A549 (cell line): ENCODE results near the gene DCUN1D4.

Experiments
- CBX8 ChIP-seq: fragments of 200-600 bp; sonication (generic); IDR thresholded peaks from 2 replicates; pipeline ENCODE4 v1.6.1; 2016
- JUN ChIP-seq, 2 experiments: fragments of >200 bp; sonication (Bioruptor Twin); formaldehyde crosslinking; IDR thresholded peaks; 2 replicates in 1 of 2; 3 replicates in 1 of 2; pipeline ENCODE4 v1.6.1; 2016 to 2017
- POLR2A ChIP-seq: IDR thresholded peaks from 2 replicates; pipeline ENCODE4 v1.6.1; 2012; ENCODE audit warnings: mild to moderate bottlenecking, low read length
- POLR2AphosphoS2 ChIP-seq: conservative IDR thresholded peaks from 2 replicates; pipeline ENCODE4 v1.6.1; 2012; ENCODE audit warnings: low read length, improper control_type of control experiment, inconsistent platforms
- USF2 ChIP-seq: fragments of 450-650 bp; IDR thresholded peaks from 2 replicates; pipeline ENCODE4 v1.6.1; 2014; ENCODE audit warnings: antibody characterized with exemption
- TF ChIP-seq, protein P1 (sequence below): fragments of >200 bp; sonication (Bioruptor Twin); formaldehyde crosslinking; IDR thresholded peaks from 3 replicates; pipeline ENCODE4 v1.5.1; 2016

DNA sequence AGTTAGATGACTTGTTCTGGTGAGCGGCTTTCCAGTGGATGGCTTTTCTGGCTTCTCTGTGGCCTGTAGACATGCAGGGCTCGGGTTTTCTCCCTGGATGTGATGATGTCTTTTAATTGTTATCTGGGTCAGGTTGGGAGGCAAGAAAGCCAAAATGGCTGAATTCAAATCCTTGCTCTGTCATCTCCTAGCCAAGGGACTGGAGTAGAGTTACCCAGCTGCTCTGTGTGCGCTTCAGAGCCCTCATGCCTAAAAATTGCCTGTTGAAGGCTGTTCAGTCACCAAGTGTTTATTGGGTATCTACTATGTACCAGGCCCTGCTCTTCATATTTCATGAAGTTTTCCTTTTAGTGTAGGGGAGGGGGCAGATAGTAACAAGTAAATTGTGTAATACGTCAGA is 7.3 kb downstream of the DCUN1D4 start:
- TF ChIP-seq, protein P1, sequence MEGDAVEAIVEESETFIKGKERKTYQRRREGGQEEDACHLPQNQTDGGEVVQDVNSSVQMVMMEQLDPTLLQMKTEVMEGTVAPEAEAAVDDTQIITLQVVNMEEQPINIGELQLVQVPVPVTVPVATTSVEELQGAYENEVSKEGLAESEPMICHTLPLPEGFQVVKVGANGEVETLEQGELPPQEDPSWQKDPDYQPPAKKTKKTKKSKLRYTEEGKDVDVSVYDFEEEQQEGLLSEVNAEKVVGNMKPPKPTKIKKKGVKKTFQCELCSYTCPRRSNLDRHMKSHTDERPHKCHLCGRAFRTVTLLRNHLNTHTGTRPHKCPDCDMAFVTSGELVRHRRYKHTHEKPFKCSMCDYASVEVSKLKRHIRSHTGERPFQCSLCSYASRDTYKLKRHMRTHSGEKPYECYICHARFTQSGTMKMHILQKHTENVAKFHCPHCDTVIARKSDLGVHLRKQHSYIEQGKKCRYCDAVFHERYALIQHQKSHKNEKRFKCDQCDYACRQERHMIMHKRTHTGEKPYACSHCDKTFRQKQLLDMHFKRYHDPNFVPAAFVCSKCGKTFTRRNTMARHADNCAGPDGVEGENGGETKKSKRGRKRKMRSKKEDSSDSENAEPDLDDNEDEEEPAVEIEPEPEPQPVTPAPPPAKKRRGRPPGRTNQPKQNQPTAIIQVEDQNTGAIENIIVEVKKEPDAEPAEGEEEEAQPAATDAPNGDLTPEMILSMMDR: no peak
- TF ChIP-seq USF2: no peak
- no peak for TF ChIP-seq POLR2AphosphoS2
- TF ChIP-seq POLR2A: no peak
- TF ChIP-seq JUN (IDR thresholded peaks at IDR 0.05): no peak
- TF ChIP-seq CBX8: no peak
